PC-3 (cell line): Measurements from ENCODE around the gene SLC9A8. TPM values are rescaled to one million over a fixed set of nuclear protein-coding genes. Genes with fewer than 3 reads are reported as not detected.

Experiments used
- ATAC-seq: fragments of 200-7000 bp; cut with Tn5 transposase; 2 replicates; pipeline ENCODE4 v1.9.1; 2020; ENCODE audit warnings: mild to moderate bottlenecking, moderate library complexity
- BruUV-seq: library from RNA; stranded (reverse); fragments of 400-500 nt; replicated peaks from 2 replicates; lab custom pipeline; 2021; lab: Mats Ljungman, UMichigan
- CTCF ChIA-PET: fragments of 300-600 bp; sonication (Branson Sonifier 250); formaldehyde crosslinking; loops from one replicate; lab custom pipeline; 2022; ENCODE audit warnings: antibody characterized with exemption; lab: Charles Lee
- POLR2A ChIA-PET: fragments of 300-600 bp; sonication (Branson Sonifier 250); formaldehyde crosslinking; loops from one replicate; lab custom pipeline; 2022; ENCODE audit warnings: antibody characterized with exemption; ENCODE audit not compliant: unreplicated experiment; lab: Charles Lee
- DNase-seq: peaks from one replicate; pipeline ENCODE4 v3.0.0-alpha.2; 2015
- H2AFZ ChIP-seq: fragments of 300-600 bp; sonication (generic); 2 replicates; pipeline ENCODE4 v1.6.0; 2016; ENCODE audit warnings: antibody characterized with exemption, low read length
- H3F3A ChIP-seq: fragments of 300-600 bp; sonication (generic); one replicate; pipeline ENCODE4 v1.6.0; 2017; ENCODE audit warnings: antibody characterized with exemption, low read length, control low read depth, mild to moderate bottlenecking; ENCODE audit not compliant: unreplicated experiment
- H3K27ac ChIP-seq: fragments of 300-600 bp; sonication (generic); 2 replicates; pipeline ENCODE4 v1.5.1; 2016; ENCODE audit warnings: mild to moderate bottlenecking, low read length
- H3K27me3 ChIP-seq: fragments of 300-600 bp; sonication (generic); 2 replicates; pipeline ENCODE4 v1.6.1; 2016; ENCODE audit warnings: low read length, mixed read lengths
- H3K36me3 ChIP-seq: fragments of 300-600 bp; sonication (generic); 2 replicates; pipeline ENCODE4 v1.6.1; 2016; ENCODE audit warnings: low read depth, mixed run types, low read length, mixed read lengths
- H3K4me1 ChIP-seq: fragments of 300-600 bp; sonication (generic); 2 replicates; pipeline ENCODE4 v1.5.1; 2016; ENCODE audit warnings: low read length; ENCODE audit not compliant: insufficient read depth
- H3K4me2 ChIP-seq: fragments of 300-600 bp; sonication (generic); 2 replicates; pipeline ENCODE4 v1.6.0; 2016; ENCODE audit warnings: low read length
- H3K4me3 ChIP-seq: fragments of 300-600 bp; sonication (generic); 2 replicates; pipeline ENCODE4 v1.5.1; 2016; ENCODE audit warnings: mild to moderate bottlenecking, low read length, mixed read lengths
- H3K79me2 ChIP-seq: fragments of 300-600 bp; sonication (generic); 2 replicates; pipeline ENCODE4 v1.6.1; 2017; ENCODE audit warnings: low read length, mixed read lengths
- H3K9ac ChIP-seq: fragments of 300-600 bp; sonication (generic); 2 replicates; pipeline ENCODE4 v1.6.0; 2016; ENCODE audit warnings: mild to moderate bottlenecking, low read length
- H3K9me2 ChIP-seq: fragments of 300-600 bp; sonication (generic); replicated peaks from 2 replicates; pipeline ENCODE4 v1.6.1; 2016; ENCODE audit warnings: mixed run types, low read length, mixed read lengths
- H3K9me3 ChIP-seq: fragments of 300-600 bp; sonication (generic); 2 replicates; pipeline ENCODE4 v1.6.1; 2016; ENCODE audit warnings: low read length, mixed read lengths
- H4K20me1 ChIP-seq: fragments of 300-600 bp; sonication (generic); 2 replicates; pipeline ENCODE4 v1.6.1; 2016; ENCODE audit warnings: low read length, mixed read lengths
- EZH2 ChIP-seq: fragments of 300-600 bp; sonication (generic); IDR thresholded peaks from one replicate; pipeline ENCODE4 v1.6.1; 2017; ENCODE audit warnings: antibody characterized with exemption, mild to moderate bottlenecking, low read length; ENCODE audit not compliant: unreplicated experiment
- EZH2phosphoT487 ChIP-seq: fragments of 300-600 bp; sonication (generic); IDR thresholded peaks from 2 replicates; pipeline ENCODE4 v1.6.1; 2018; ENCODE audit warnings: mild to moderate bottlenecking, antibody characterized with exemption, low read length, borderline replicate concordance
- intact Hi-C: fragments of 100-400 bp; cut with micrococcal nuclease; formaldehyde crosslinking; loops from 2 replicates; pipeline ENCODE4 v1.9.0; 2023
- total RNA-seq: library from RNA; depleted of rRNA; stranded (reverse); fragments of >200 nt; gene quantifications from 2 replicates; pipeline ENCODE4 v1.2.3, GENCODE V29; 2014
- TF ChIP-seq, protein P1 (sequence below): fragments of 300-600 bp; sonication (generic); conservative IDR thresholded peaks from 2 replicates; pipeline ENCODE4 v1.5.1; 2017; ENCODE audit warnings: antibody characterized with exemption, low read depth, mild to moderate bottlenecking, low read length

Gene SLC9A8
- total RNA-seq, 1 experiment from 2014 or later = 13.1 TPM

DNA sequence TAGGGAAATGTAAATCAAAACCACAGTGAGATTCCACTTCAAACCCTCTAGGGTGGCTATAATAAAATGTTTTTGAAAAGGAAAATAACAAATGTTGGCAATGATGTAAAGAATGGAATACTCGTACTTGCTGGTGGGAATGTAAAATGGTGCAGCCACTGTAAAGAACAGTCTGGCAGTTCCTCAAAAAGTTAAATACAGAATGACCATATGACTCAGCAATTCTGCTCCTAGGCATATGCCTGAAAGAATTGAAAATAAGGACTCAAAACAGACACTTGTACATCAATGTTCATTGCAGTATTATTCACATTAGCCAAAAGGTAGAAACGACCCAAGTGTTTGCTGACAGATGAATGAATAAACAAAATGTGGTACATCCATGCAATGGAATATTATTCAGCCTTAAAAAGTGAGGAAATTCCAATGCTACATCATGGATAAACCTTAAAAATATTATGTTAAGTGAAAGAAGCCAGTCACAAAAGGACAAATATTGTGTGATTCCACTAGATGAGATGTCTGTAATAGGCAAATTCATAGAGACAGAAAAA is 113.3 kb downstream of the SLC9A8 start:
- no peak for ATAC-seq
- Histone ChIP-seq H3K36me3 (no peaks in the 10 kb centered on the region), H3K9me3 (no peaks in the 10 kb centered on the region), H3K27ac (no peak overlapping the region), H3K4me2 (no peak overlapping the region), H4K20me1 (no peaks in the 10 kb centered on the region), H3K9ac (no peak overlapping the region), H3K4me1 (0 out of 2 replicates have a peak, but pooled peaks cover 3% of the 10 kb centered on the region), H3K27me3 (no peaks in the 10 kb centered on the region), H3K9me2 (no peaks in the 10 kb centered on the region), H3K4me3 (no peak overlapping the region), H3F3A (no peaks in the 10 kb centered on the region), H2AFZ (no peak overlapping the region), H3K79me2 (no peaks in the 10 kb centered on the region)
- ChIA-PET POLR2A (no interaction called here), CTCF (no interaction called here)
- no TSS peak for BruUV-seq
- no peak for TF ChIP-seq EZH2phosphoT487
- TF ChIP-seq EZH2 = no peak
- TF ChIP-seq, protein P1, sequence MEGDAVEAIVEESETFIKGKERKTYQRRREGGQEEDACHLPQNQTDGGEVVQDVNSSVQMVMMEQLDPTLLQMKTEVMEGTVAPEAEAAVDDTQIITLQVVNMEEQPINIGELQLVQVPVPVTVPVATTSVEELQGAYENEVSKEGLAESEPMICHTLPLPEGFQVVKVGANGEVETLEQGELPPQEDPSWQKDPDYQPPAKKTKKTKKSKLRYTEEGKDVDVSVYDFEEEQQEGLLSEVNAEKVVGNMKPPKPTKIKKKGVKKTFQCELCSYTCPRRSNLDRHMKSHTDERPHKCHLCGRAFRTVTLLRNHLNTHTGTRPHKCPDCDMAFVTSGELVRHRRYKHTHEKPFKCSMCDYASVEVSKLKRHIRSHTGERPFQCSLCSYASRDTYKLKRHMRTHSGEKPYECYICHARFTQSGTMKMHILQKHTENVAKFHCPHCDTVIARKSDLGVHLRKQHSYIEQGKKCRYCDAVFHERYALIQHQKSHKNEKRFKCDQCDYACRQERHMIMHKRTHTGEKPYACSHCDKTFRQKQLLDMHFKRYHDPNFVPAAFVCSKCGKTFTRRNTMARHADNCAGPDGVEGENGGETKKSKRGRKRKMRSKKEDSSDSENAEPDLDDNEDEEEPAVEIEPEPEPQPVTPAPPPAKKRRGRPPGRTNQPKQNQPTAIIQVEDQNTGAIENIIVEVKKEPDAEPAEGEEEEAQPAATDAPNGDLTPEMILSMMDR = no peak
- DNase-seq = no peak
- intact Hi-C loops = no loop called here

DNA sequence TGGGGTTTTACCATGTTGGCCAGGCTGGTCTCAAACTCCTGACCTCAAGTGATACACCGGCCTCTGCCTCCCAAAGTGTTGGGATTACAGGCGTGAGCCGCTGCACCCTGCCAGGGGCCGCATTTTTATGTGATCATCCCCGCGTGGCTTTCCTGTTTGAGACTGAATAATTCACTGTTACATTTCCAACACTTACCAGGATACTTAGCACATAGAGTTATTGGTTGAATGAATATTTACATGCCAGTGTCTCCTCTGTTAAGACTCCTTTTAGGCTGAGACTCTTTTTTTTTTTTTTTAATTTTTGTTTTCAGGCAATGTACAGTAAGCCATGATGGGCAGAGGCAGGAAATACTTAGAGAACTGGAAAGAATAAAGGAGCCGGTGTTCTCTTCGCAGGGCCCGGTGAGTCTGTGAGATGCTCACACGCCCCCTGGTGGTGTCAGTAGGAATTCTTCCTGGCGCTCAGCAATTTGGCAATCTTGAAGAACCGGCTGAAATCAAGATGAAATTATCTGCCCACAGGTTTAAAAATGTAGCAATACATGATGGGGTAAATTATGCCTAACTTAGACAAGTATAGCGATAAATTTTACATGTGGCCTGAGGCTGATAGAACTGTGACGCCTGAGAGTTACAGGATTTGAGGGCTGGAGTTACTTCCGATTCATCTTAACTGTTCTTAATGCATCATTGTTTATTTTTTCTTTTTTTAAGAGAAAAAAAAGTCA is 115.9 kb downstream of the SLC9A8 start:
- ATAC-seq (peak; percentile 98), DNase-seq (peak; percentile 97)
- Histone ChIP-seq H3K9me3 (no peaks in the 10 kb centered on the region), H4K20me1 (no peaks in the 10 kb centered on the region), H3K27me3 (no peaks in the 10 kb centered on the region), H3K4me2 (peak overlapping the region; percentile 58), H3K9ac (no peak overlapping the region), H3K4me1 (0 out of 2 replicates have a peak, but pooled peaks cover 3% of the 10 kb centered on the region), H3K27ac (no peak overlapping the region), H3K79me2 (no peaks in the 10 kb centered on the region), H2AFZ (peak overlapping the region; percentile 87), H3F3A (no peaks in the 10 kb centered on the region), H3K9me2 (no peaks in the 10 kb centered on the region), H3K36me3 (no peaks in the 10 kb centered on the region), H3K4me3 (peak overlapping the region; percentile 26; the same call in 1 of the 2 replicates)
- ChIA-PET CTCF (no interaction called here), POLR2A (no interaction called here)
- intact Hi-C loops = loop anchor here (1.0 kb wide), 1 partner anchor 12 kb away; no protein-coding TSS in a partner anchor
- BruUV-seq = TSS peak; percentile 51
- TF ChIP-seq EZH2 (no peak), EZH2phosphoT487 (no peak)
- TF ChIP-seq, protein P1 = peak; percentile 98

DNA sequence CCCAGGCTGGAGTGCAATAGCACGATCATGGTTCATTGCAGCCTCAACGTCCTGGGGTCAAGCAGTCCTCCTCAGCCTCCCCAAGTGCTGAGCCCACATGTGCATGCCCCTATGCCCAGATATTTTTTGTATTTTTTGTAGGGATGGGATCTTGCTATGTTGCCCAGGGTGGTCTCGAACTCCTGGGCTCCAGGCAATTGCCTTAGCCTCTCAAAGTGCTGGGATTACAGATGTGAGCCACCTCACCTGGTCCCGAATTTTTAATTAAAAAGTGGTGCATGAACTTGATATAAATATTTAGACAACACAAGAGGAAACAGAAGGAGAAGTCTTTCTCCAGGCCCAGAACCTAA is 116.5 kb downstream of the SLC9A8 start:
- CTCF ChIA-PET = interaction anchor here (1.1 kb wide), 1 partner anchor 15 kb away, joined by 5 read pairs; no protein-coding TSS in a partner anchor
- intact Hi-C loops = no loop called here
- Histone ChIP-seq H3K4me1 (0 out of 2 replicates have a peak, but pooled peaks cover 3% of the 10 kb centered on the region), H3K9me2 (no peaks in the 10 kb centered on the region), H3K9me3 (no peaks in the 10 kb centered on the region), H2AFZ (peak overlapping the region; percentile 87), H3K79me2 (no peaks in the 10 kb centered on the region), H3K4me3 (peak overlapping the region; percentile 13; the same call in 1 of the 2 replicates), H3K27me3 (no peaks in the 10 kb centered on the region), H3K9ac (no peak overlapping the region), H4K20me1 (no peaks in the 10 kb centered on the region), H3K27ac (no peak overlapping the region), H3K36me3 (no peaks in the 10 kb centered on the region), H3K4me2 (peak overlapping the region; percentile 58), H3F3A (no peaks in the 10 kb centered on the region)
- POLR2A ChIA-PET = no interaction called here
- TF ChIP-seq EZH2phosphoT487 = no peak
- TF ChIP-seq EZH2 = no peak
- TF ChIP-seq, protein P1 = no peak
- DNase-seq (no peak), ATAC-seq (no peak)
- BruUV-seq = no TSS peak
